NK-92 treated with Interleukin-12 subunit alpha and Interleukin-12 subunit beta, amount 100 ng/mL, for 24 hours (cell line): Measurements from ENCODE around the gene TSPYL4.

Experiments used
- DNase-seq: peaks from one replicate; lab custom pipeline; 2025; lab: John Stamatoyannopoulos, UW

The TSPYL4 gene

GRCh38 chr6:116268589-116269293 is 14.9 kb upstream of the TSPYL4 start:
- no peak for DNase-seq

- DNase-seq = no peak
Measured at GRCh38 chr6:116267836-116268588, 14.1 kb upstream of the TSPYL4 start.

GRCh38 chr6:116266803-116267202 is 12.9 kb upstream of the TSPYL4 start:
- no peak for DNase-seq

- no peak for DNase-seq
Measured at GRCh38 chr6:116265041-116265829, 11.4 kb upstream of the TSPYL4 start.

GRCh38 chr6:116263353-116263752 is 9.5 kb upstream of the TSPYL4 start:
- DNase-seq = no peak

- DNase-seq = no peak
Measured at GRCh38 chr6:116258520-116258919, 4.6 kb upstream of the TSPYL4 start.

GRCh38 chr6:116256694-116257093 is 2.8 kb upstream of the TSPYL4 start:
- DNase-seq = no peak

- DNase-seq = no peak
Measured at GRCh38 chr6:116255246-116255800, 1.4 kb upstream of the TSPYL4 start.

GRCh38 chr6:116254297-116255056 is 602 bp upstream of the TSPYL4 start:
- DNase-seq = no peak

- DNase-seq = no peak
Measured at GRCh38 chr6:116253188-116253504, 729 bp downstream of the TSPYL4 start.

- DNase-seq = no peak
Measured at GRCh38 chr6:116251568-116252384, 2.1 kb downstream of the TSPYL4 start.

- DNase-seq = no peak
Measured at GRCh38 chr6:116248577-116248976, 5.3 kb downstream of the TSPYL4 start.

GRCh38 chr6:116247285-116247684 is 6.6 kb downstream of the TSPYL4 start:
- no peak for DNase-seq

- no peak for DNase-seq
Measured at GRCh38 chr6:116246089-116246488, 7.8 kb downstream of the TSPYL4 start.

- no peak for DNase-seq
Measured at GRCh38 chr6:116244284-116244683, 9.6 kb downstream of the TSPYL4 start.

- no peak for DNase-seq
Measured at GRCh38 chr6:116239856-116240255, 14.0 kb downstream of the TSPYL4 start.

- DNase-seq = no peak
Measured at GRCh38 chr6:116239256-116239655, 14.6 kb downstream of the TSPYL4 start.

GRCh38 chr6:116238083-116238482 is 15.8 kb downstream of the TSPYL4 start:
- DNase-seq = no peak

- no peak for DNase-seq
Measured at GRCh38 chr6:116234689-116235088, 19.2 kb downstream of the TSPYL4 start.

- no peak for DNase-seq
Measured at GRCh38 chr6:116229287-116229913, 24.5 kb downstream of the TSPYL4 start.

- no peak for DNase-seq
Measured at GRCh38 chr6:116223355-116223754, 30.5 kb downstream of the TSPYL4 start.
